D721Med (cell line): ENCODE data around the gene PLCB1.

Experiments used
- DNase-seq: peaks from one replicate; pipeline ENCODE4 v3.0.0; 2011; ENCODE audit warnings: low spot score; ENCODE audit not compliant: insufficient read length
- FAIRE-seq: peaks from 2 replicates; lab custom pipeline; 2011; peaks lifted over from hg19 to GRCh38; lab: Jason Lieb, UNC
- CTCF ChIP-seq: IDR thresholded peaks from 2 replicates; pipeline ENCODE4 v1.5.1; 2012; ENCODE audit warnings: mild to moderate bottlenecking, control low read depth; ENCODE audit not compliant: insufficient read depth; ENCODE audit errors: missing control alignments

PLCB1 gene

GRCh38 chr20:8608470-8608869 is 476.4 kb downstream of the PLCB1 start:
- DNase-seq (no peak), FAIRE-seq (no peak)
- TF ChIP-seq CTCF, result no peak

GRCh38 chr20:8616792-8617191 is 484.7 kb downstream of the PLCB1 start:
- TF ChIP-seq CTCF, result no peak
- DNase-seq, result no peak
- FAIRE-seq, result no peak

GRCh38 chr20:8621001-8621400 is 488.9 kb downstream of the PLCB1 start:
- DNase-seq (no peak), FAIRE-seq (no peak)
- TF ChIP-seq CTCF, result no peak

GRCh38 chr20:8624046-8624445 is 492.0 kb downstream of the PLCB1 start:
- FAIRE-seq (no peak), DNase-seq (no peak)
- TF ChIP-seq CTCF, result no peak

GRCh38 chr20:8624616-8625015 is 492.6 kb downstream of the PLCB1 start:
- DNase-seq (no peak), FAIRE-seq (no peak)
- TF ChIP-seq CTCF, result no peak

GRCh38 chr20:8627340-8628004 is 495.4 kb downstream of the PLCB1 start:
- no peak for DNase-seq
- no peak for FAIRE-seq
- no peak for TF ChIP-seq CTCF

GRCh38 chr20:8631271-8631670 is 499.2 kb downstream of the PLCB1 start:
- TF ChIP-seq CTCF, result no peak
- DNase-seq, result no peak
- FAIRE-seq, result no peak
